Osteocyte (in vitro differentiated cells): ENCODE data around the gene MAD2L1. TPM values are rescaled to one million over a fixed set of nuclear protein-coding genes. Genes with fewer than 3 reads are reported as not detected.

Experiments
- DNase-seq: peaks from one replicate; pipeline ENCODE4 v3.0.0; 2021; ENCODE audit warnings: mixed read lengths; ENCODE audit not compliant: unreplicated experiment; ENCODE audit errors: extremely low spot score
- H3K27ac Mint-ChIP-seq: one replicate; pipeline ENCODE4 v1.8.0; 2021; ENCODE audit warnings: mild to moderate bottlenecking, mixed read lengths; ENCODE audit not compliant: unreplicated experiment
- H3K27me3 Mint-ChIP-seq: one replicate; pipeline ENCODE4 v1.8.0; 2021; ENCODE audit warnings: mixed read lengths; ENCODE audit not compliant: unreplicated experiment
- H3K36me3 Mint-ChIP-seq: one replicate; pipeline ENCODE4 v1.8.0; 2021; ENCODE audit warnings: mixed read lengths; ENCODE audit not compliant: unreplicated experiment
- H3K4me1 Mint-ChIP-seq: one replicate; pipeline ENCODE4 v1.8.0; 2021; ENCODE audit warnings: mixed read lengths; ENCODE audit not compliant: unreplicated experiment
- H3K4me3 Mint-ChIP-seq: one replicate; pipeline ENCODE4 v1.8.0; 2021; ENCODE audit warnings: mild to moderate bottlenecking, moderate library complexity, mixed read lengths; ENCODE audit not compliant: unreplicated experiment
- H3K9me3 Mint-ChIP-seq: one replicate; pipeline ENCODE4 v1.8.0; 2021; ENCODE audit warnings: mixed read lengths; ENCODE audit not compliant: unreplicated experiment
- total RNA-seq: library from RNA; stranded (reverse); gene quantifications from 2 replicates; pipeline ENCODE4 v1.2.1, GENCODE V29; 2021
- TF ChIP-seq, protein P1 (sequence below): fragments of 200-600 bp; sonication (generic); IDR thresholded peaks from 2 replicates; pipeline ENCODE4 v1.5.0; 2021; ENCODE audit warnings: antibody characterized with exemption, mild to moderate bottlenecking, moderate library complexity

MAD2L1 gene
- total RNA-seq, 1 donor from 2014 or later = 7.7 TPM

DNA sequence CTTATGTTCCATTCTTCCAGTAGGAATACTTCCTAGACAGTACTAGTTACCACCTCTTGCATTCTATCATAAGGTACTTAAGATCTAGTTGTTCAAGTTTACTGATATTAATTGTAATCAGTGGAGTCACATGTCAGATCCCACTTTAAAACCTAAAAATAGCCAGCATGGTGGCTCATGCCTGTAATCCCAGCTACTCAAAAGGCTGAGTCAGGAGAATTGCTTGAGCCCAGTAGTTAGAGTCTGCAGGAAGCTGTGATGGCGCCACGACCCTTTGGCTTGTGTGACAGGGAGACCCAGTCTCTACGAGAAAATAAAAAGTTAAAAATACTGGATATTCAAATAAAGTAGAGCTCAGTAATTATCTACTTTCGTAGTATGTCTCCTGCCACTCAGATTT, 57.7 kb downstream of the MAD2L1 start:
- H3K4me1 Mint-ChIP-seq = peaks cover 8% of the 10 kb centered on the region
- no peaks in the 10 kb centered on the region for H3K36me3 Mint-ChIP-seq
- no peak overlapping the region for H3K27ac Mint-ChIP-seq
- no peak for DNase-seq
- peaks cover 11% of the 10 kb centered on the region for H3K9me3 Mint-ChIP-seq
- no peak overlapping the region for H3K4me3 Mint-ChIP-seq
- H3K27me3 Mint-ChIP-seq = peaks cover 2% of the 10 kb centered on the region
- TF ChIP-seq, protein P1, sequence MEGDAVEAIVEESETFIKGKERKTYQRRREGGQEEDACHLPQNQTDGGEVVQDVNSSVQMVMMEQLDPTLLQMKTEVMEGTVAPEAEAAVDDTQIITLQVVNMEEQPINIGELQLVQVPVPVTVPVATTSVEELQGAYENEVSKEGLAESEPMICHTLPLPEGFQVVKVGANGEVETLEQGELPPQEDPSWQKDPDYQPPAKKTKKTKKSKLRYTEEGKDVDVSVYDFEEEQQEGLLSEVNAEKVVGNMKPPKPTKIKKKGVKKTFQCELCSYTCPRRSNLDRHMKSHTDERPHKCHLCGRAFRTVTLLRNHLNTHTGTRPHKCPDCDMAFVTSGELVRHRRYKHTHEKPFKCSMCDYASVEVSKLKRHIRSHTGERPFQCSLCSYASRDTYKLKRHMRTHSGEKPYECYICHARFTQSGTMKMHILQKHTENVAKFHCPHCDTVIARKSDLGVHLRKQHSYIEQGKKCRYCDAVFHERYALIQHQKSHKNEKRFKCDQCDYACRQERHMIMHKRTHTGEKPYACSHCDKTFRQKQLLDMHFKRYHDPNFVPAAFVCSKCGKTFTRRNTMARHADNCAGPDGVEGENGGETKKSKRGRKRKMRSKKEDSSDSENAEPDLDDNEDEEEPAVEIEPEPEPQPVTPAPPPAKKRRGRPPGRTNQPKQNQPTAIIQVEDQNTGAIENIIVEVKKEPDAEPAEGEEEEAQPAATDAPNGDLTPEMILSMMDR = no peak

DNA sequence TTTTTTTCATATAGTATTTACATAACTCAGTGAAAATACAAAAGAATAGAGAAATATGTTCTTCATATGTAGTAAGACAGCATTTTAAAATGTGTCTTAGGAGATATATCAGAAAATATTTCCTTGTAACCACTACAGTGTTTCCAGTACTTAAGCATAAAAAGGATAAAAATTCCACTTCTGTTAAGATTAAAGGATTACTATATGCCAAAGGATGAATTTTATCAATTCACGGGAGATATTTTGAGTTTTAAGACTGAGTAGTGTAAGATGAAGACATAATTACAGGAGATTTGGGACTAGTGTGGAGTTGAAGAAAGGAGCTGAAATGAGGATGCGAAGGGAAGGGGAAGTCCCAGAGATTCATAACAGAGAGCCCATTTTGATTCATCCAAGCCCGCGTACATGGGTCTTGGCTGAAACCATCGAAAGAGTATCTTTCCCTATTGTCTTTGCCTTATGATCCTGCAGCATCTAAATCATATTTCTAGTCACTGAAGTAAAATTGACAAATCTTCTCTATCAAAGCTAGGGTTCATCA, 58.7 kb downstream of the MAD2L1 start:
- peak overlapping the region; percentile 6 for H3K27ac Mint-ChIP-seq
- TF ChIP-seq, protein P1 = no peak
- no peak overlapping the region for H3K4me3 Mint-ChIP-seq
- H3K27me3 Mint-ChIP-seq = no peaks in the 10 kb centered on the region
- peaks cover 8% of the 10 kb centered on the region for H3K4me1 Mint-ChIP-seq
- H3K36me3 Mint-ChIP-seq = no peaks in the 10 kb centered on the region
- H3K9me3 Mint-ChIP-seq = peaks cover 6% of the 10 kb centered on the region
- no peak for DNase-seq

DNA sequence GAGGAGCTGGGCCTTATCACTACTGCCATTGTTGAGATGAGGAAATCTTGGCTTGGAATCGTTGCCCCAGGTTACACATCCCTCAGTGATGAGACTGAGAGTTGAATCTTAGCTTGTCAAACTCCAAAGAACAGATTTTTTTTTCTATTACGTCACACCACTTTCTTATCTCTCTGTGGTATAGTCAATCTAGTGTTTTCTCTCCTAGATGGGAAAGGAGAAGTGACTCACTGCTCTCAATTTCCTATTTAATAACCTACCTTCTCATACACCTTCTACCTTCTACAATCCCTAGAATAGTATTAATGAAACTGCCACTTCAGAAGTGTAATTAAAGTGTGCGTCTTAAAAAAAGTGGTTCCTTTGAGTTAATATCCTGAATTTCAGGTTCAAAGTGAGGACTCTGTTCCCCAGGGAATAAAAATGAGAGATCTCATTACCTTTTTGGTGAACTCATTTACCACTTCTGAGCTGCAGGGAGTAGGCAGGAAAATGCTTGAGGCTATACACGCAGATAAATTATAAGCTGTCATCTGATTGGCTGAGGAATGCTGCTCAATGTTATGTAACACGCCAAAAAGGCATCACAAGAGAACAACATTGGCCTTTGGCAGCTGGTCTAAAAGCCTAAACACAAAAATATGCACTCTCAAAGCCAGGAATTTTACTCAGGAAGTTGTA, 59.3 kb downstream of the MAD2L1 start:
- Mint-ChIP-seq H3K27me3 (no peaks in the 10 kb centered on the region), H3K4me3 (no peak overlapping the region), H3K9me3 (peaks cover 6% of the 10 kb centered on the region), H3K36me3 (no peaks in the 10 kb centered on the region), H3K27ac (peak overlapping the region; percentile 28), H3K4me1 (peaks cover 8% of the 10 kb centered on the region)
- TF ChIP-seq, protein P1 = no peak
- DNase-seq = no peak
